T47D (cell line): ENCODE measurements around the gene CAPN5.

Experiments
- DNase-seq, 2 experiments: peaks; one replicate each; pipeline versions ENCODE4 v3.0.0 to v3.0.0-alpha.2; 2011 to 2012; ENCODE audit warnings: low read depth in 1 of 2, low spot score in 1 of 2
- JUND ChIP-seq: IDR thresholded peaks from 2 replicates; pipeline ENCODE4 v1.6.1; 2012; ENCODE audit warnings: low read depth
- in situ Hi-C: cut with HindIII; loops from 2 replicates; pipeline ENCODE4 v1.10.0; 2016; ENCODE audit warnings: low sequenced_read_pairs, low pct_unique_long_range_greater_than_20kb

The CAPN5 gene

DNA sequence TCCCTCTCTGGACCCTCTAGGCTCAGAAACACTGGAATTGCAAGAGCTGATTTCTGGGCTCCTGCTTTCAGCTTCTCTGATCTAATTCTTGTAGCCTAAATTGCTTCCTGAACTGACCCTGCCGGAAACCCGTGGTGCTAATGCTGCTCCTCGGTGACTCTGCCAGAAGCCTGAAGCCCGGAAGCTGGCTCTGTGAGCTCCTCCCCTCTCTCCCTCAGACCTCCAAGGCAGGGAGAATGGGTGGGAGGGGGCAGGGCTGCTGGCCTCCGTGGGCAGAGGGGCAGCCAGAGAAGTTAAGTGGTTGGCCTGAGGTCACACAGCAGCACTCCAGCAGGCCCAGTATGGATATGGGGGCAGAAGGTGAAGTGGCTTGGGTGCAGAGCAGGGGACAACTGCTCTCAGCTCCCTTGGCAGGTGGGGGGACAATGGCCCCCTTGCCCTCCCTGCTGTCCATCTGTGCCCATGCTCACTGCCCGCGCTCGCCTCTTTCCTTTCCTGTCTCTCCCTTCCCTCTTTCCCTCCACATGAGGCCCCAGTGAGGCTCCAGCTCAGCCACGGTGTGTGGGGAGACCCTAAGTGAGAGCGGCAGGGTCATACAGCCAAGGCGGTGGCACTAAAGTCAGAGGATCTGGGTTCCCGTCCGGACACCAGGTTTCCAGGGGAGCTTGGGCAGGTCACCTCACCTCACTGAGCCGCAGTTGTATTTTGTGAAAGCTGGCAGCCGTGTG lies 16.2 kb downstream of the CAPN5 start:
- no peak for DNase-seq
- in situ Hi-C loops, result no loop called here
- no peak for TF ChIP-seq JUND

DNA sequence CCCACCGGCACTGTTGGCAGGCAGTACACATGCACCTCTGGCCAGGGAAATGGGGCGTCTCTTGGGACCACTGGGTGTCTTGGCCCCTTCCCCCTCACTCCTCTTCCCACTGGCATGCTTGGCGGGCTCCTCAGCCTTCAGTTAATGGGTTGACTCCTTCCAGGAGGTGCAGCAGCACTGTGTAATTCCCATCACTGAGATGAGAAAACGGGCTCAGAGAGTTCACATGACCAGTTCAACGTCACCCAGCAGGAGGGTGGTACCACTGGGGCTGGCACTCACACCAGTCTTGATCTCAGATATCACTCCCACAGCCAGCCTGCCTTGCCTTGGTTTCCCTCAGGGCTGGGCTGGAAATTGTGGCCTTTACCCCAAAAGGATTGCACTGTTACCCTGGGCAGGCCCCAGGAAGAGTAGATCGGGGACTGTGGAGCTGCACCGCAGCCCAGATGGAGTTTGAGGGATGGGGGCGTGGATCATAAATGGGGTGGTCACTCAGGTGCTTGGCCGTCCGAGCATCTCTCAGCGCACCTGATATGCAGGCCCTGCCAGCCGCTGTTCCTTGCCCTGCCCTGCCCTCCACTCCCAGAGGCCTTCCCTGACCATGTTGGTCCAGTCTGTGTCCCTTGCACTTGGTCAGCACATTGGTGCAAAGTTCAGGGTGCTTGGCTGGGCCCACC lies 16.9 kb downstream of the CAPN5 start:
- in situ Hi-C loops, result no loop called here
- DNase-seq, result no peak
- no peak for TF ChIP-seq JUND

DNA sequence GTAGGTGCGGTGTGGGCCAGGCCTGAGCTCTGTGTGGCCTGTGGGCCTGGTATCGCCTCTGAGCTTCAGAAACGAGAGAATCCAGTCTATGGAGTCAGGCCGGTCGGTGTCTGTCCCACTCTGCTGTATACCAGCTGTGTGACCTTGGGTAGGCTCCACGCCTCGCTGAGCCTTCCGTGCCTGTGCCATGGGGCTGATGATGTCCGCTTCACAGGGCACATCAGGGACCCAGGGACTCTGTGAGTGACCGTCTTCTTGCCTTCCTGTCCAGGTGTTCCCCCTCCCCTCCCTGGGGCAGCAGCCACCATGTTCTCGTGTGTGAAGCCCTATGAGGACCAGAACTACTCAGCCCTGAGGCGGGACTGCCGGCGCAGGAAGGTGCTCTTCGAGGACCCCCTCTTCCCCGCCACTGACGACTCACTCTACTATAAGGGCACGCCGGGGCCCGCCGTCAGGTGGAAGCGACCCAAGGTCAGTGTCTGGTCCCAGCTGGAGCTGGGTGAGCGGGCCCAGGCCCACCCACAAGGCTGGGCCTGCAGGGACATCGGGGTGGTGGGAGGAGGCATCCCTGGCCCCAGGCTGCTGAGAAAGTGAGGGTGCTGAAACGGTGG lies 17.9 kb downstream of the CAPN5 start:
- TF ChIP-seq JUND, result no peak
- in situ Hi-C loops, result no loop called here
- no peak for DNase-seq

DNA sequence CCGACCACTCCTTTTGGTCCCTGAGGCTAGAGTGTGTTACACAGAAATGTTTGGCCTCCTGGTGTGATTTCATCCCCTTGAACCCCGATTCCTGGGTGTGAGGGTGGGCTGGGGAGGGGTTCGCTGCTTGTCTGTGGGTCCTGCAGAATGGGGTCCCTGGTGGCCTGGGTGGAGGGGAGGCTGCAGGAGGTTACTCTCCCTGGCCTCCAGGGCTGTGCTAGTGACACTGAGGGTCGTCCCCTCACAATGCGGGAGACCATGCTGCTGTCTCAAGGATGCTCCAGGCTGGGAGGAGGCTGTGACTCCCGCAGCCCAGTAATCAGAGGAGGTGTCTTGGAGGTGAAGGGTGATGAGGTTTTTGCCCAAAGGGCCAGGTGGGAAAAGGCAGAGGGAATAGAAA lies 18.9 kb downstream of the CAPN5 start:
- no peak for TF ChIP-seq JUND
- DNase-seq, result no peak
- in situ Hi-C loops, result no loop called here

DNA sequence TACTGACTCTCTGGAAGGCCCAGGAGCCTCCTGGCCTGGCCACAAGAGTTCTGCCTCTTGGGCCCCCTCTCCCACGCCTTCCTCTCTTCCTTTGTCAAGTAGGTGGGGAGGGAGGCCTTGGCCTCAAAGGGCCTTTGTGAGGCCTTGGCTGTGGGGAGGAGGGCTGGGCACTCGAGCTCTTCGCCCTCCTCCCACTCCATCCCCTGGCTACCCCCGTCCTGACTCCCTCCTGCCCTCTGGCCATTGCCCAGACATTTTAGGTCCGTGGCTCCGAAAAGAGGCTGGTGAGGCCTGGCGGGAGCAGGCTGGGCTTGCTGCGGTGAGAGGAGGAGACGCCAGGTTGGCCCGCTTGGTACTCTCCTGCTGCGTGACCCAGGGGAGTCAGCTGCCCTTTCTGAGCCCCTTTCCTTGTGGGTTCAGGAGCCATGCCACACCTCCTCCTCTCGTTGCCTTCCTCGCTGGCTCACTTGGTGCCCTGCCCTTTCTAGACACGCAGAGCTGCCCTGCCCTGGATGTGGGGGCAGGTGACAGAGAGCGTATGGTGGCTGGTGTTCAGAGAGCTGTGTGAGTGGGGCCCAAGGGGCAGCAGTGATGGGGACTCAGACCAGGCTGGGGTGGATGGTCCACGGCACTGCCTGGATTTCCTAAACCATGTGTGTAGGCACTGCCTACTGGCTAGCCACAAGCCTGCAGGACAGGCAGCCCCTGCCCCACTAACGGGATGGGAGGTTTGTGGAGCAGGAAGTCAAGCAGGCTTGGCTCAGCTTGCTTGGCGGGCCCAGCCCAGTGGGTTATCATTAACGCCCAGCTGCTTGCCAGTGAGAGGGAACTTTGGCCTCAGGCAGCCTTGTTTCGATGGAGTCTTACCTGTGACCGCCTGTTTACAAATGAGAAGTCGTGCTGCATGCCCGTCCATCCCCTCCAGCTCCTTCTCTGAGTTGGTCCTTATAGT lies 20.0 kb downstream of the CAPN5 start:
- no peak for TF ChIP-seq JUND
- in situ Hi-C loops, result no loop called here
- DNase-seq, result no peak

DNA sequence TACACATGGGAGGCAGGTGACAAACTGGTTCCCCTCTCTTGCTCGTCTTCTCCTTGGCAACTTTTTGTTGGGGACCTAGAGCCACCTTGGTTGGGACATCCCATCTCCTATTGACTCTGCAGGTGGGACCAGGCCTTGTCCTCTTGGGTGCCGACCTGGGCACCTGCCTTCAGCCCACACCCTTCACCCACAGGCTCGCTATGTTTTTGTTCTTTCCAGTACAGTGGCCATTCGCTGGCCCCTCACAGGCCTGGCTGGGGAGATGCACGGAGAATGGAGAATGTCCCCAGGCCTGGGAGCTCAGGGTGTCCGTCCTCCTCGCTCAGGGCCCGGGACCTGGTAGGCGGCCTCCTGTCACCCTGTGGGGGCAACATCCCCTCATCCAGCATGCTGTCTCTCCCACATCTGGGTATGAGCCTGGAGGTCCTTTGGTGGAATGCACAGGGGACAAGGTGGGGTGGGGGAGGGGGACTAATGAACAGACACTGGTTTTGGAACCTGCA lies 21.0 kb downstream of the CAPN5 start:
- in situ Hi-C loops, result no loop called here

DNA sequence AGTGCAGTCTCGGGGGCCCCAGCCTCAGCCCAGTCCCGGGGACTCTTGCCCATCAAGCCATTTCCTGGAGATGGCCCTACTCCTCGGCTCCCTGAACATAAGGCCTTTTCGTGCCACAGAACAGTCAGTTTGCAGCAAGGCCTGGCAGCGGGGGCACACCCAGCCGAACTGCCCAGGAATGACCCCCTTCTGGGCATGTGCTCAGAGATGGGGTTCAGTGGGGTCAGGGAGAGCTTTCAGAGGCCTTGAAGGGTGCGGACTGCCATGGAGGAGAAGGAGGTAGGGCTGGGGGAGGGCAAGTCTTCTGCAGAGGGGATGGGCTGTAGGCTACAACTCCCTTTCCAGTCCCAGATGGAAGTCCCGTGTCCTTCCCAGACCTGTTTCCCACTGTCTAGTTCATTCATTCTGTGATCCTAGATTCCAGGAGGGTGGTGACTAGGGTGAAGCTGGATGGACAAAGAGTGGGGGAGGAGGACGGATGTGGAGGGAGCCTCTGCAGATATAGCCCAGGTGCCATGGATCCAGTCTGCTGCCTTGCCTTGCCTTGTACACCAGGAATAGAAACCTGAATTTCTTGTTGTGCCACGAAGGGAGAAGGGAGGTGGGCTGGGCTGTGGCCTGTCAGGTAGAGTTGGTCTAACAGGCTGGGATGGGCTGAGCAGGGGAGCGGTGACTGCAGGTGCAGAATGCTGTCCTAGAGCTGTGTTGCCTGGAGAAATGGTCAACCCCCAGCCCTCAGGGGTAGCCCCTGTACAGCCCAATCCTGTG lies 21.6 kb downstream of the CAPN5 start:
- TF ChIP-seq JUND, result no peak
- in situ Hi-C loops, result no loop called here
- peak; percentile 80 to 94 for DNase-seq

More for the DNA sequence above, 21.0 kb downstream of the CAPN5 start:
- no peak for DNase-seq
- no peak for TF ChIP-seq JUND

DNA sequence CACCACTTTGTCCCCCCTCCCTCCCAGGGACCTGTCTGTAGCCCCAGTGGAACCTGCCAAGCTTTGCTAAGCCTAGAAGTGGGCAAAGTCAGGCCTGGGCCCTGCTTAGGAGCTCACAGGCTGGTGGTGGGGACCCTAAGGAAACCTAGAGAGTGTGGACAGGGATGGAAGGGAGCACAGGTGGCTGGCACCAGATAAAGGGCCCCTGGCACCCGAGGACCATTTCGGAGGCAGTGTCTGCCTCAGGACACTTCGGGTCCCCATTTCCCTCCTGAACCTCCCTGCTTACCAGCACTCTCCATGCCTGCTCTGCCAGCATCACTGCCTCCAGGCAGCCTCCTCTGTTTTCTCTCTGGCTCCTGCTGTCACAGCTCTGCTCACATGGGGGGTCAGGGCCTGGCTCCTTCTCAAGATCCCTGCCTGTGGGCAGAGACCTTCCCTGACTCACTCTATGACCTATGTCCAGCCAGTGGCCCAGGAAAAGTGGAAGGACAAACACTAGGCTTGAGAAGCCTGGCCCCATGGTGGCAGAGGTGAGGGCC lies 22.3 kb downstream of the CAPN5 start:
- in situ Hi-C loops, result no loop called here
- DNase-seq, result no peak
- TF ChIP-seq JUND, result no peak

DNA sequence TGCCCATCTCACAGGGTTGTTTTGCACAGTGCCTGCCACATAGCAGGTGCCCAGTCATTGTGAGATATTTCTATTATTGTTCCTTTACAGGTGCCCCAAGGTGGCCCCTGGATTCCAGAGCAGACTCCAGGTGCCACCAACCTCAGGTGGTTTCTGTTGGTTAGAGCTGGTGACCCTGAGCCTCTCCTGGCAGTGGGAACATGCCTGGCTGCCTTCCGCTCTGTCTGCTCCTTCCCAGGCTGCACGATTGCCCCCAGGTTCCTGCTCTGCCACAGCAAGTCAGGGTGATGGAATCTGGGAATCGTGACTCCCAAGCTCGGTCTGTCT lies 23.2 kb downstream of the CAPN5 start:
- in situ Hi-C loops, result no loop called here
- no peak for DNase-seq
- TF ChIP-seq JUND, result no peak

DNA sequence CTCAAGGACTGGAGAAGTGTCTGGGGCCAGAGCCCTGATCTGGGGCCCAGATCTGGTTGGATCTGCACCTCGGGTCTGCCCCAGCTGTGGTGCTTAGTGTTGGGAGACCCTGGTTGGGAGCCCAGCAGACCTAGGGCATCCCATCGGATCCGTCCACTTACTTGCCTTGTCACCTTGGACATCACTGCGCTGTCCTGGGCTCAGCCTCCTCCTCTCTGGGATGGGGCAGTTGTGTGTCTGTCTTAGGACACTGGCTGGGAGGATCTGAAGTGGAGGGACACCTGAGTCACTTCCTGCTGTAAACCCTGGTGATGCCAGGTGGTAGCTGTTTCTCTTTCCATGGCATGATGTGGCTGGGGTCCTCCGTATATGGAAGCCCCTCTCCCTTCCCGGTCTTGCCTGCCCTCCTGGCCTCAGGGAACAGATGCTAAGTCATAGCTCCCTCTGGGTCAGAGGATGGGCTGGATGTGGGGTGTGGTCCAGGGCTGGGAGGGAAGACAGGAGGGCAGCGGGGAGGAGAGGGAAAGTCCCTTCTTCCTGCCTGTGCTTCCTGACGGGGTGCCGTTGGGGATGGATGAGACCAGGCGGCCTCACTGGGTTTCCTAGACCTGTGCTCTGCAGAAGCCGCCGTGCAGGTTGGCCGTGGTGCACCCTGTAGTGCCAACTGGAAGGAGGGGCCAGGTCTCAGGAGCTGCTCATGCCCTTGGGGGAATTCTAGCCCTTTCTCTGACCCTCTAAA lies 23.8 kb downstream of the CAPN5 start:
- TF ChIP-seq JUND, result no peak
- in situ Hi-C loops, result no loop called here
- DNase-seq, result no peak
